Kidney epithelial cell (primary cell): Measurements from ENCODE around the gene FDPS. TPM values are rescaled to one million over a fixed set of nuclear protein-coding genes. Genes with fewer than 3 reads are reported as not detected.

Source experiments
- DNase-seq: peaks from one replicate; pipeline ENCODE4 v3.0.0-alpha.2; 2010; ENCODE audit warnings: low read depth
- H3K27me3 ChIP-seq: 2 replicates; pipeline ENCODE4 v1.6.0; 2011; ENCODE audit warnings: low read length; ENCODE audit not compliant: control insufficient read depth, insufficient read depth
- H3K36me3 ChIP-seq: 2 replicates; pipeline ENCODE4 v1.5.1; 2011; ENCODE audit warnings: low read length; ENCODE audit not compliant: control insufficient read depth, insufficient read depth
- H3K4me3 ChIP-seq: 2 replicates; pipeline ENCODE4 v1.5.1; 2011; ENCODE audit warnings: low read depth, mild to moderate bottlenecking, control low read depth, low read length
- CTCF ChIP-seq: IDR thresholded peaks from 2 replicates; pipeline ENCODE4 v1.5.1; 2011; ENCODE audit warnings: mild to moderate bottlenecking, moderate library complexity, low read length, control low read depth, inconsistent platforms; ENCODE audit not compliant: insufficient read depth, poor library complexity, severe bottlenecking
- total RNA-seq: library from RNA; depleted of rRNA; stranded (reverse); fragments of >200 nt; gene quantifications from 2 replicates; pipeline ENCODE4 v1.2.3, GENCODE V29; 2015

The FDPS gene
- total RNA-seq, 1 donor from 2014 or later: 271 TPM

- no peaks in the 10 kb centered on the region for H3K36me3 ChIP-seq
- no peak for DNase-seq
- TF ChIP-seq CTCF: no peak
- peaks cover 37% of the 10 kb centered on the region for H3K27me3 ChIP-seq
- no peak overlapping the region for H3K4me3 ChIP-seq
These were observed 12.0 kb upstream of the FDPS start for GRCh38 chr1:155296661-155297060.

GRCh38 chr1:155297384-155297783 is 11.3 kb upstream of the FDPS start:
- Histone ChIP-seq H3K36me3 (no peaks in the 10 kb centered on the region), H3K27me3 (peaks cover 35% of the 10 kb centered on the region), H3K4me3 (no peak overlapping the region)
- no peak for DNase-seq
- TF ChIP-seq CTCF: no peak

GRCh38 chr1:155300024-155300423 is 8.6 kb upstream of the FDPS start:
- DNase-seq: no peak
- Histone ChIP-seq H3K36me3 (no peaks in the 10 kb centered on the region), H3K27me3 (peaks cover 17% of the 10 kb centered on the region), H3K4me3 (no peak overlapping the region)
- no peak for TF ChIP-seq CTCF

GRCh38 chr1:155300553-155301329 is 7.9 kb upstream of the FDPS start:
- H3K36me3 ChIP-seq: no peaks in the 10 kb centered on the region
- peaks cover 9% of the 10 kb centered on the region for H3K27me3 ChIP-seq
- no peak for DNase-seq
- TF ChIP-seq CTCF: no peak
- H3K4me3 ChIP-seq: no peak overlapping the region

GRCh38 chr1:155301342-155301841 is 7.3 kb upstream of the FDPS start, which contains the start of gene PKLR:
TSS of gene PKLR (minus strand) at chr1:155301438. CDS start at chr1:155301395, 43 bp downstream.
- no peak for TF ChIP-seq CTCF
- no peaks in the 10 kb centered on the region for H3K36me3 ChIP-seq
- DNase-seq: no peak
- no peak within 1 kb of the TSS for H3K4me3 ChIP-seq
- H3K27me3 ChIP-seq: peaks cover 7% of the 10 kb centered on the region
